WI38 (cell line): Measurements from ENCODE around the gene RPN2.

ENCODE experiments used
- H3K4me3 ChIP-seq: 2 replicates; pipeline ENCODE4 v1.5.1; 2011; ENCODE audit warnings: low read depth, mild to moderate bottlenecking, control low read depth, low read length
- TF ChIP-seq, protein P1 (sequence below): IDR thresholded peaks from 2 replicates; pipeline ENCODE4 v1.5.1; 2012; ENCODE audit warnings: low read depth, mild to moderate bottlenecking, control low read depth, low read length

RPN2 gene

GRCh38 chr20:37188787-37189186, 9.7 kb downstream of the RPN2 start:
- TF ChIP-seq, protein P1, sequence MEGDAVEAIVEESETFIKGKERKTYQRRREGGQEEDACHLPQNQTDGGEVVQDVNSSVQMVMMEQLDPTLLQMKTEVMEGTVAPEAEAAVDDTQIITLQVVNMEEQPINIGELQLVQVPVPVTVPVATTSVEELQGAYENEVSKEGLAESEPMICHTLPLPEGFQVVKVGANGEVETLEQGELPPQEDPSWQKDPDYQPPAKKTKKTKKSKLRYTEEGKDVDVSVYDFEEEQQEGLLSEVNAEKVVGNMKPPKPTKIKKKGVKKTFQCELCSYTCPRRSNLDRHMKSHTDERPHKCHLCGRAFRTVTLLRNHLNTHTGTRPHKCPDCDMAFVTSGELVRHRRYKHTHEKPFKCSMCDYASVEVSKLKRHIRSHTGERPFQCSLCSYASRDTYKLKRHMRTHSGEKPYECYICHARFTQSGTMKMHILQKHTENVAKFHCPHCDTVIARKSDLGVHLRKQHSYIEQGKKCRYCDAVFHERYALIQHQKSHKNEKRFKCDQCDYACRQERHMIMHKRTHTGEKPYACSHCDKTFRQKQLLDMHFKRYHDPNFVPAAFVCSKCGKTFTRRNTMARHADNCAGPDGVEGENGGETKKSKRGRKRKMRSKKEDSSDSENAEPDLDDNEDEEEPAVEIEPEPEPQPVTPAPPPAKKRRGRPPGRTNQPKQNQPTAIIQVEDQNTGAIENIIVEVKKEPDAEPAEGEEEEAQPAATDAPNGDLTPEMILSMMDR = no peak
- H3K4me3 ChIP-seq = no peak overlapping the region

- no peak overlapping the region for H3K4me3 ChIP-seq
- TF ChIP-seq, protein P1 = no peak
Measured at GRCh38 chr20:37189416-37190016, 10.4 kb downstream of the RPN2 start.

DNA sequence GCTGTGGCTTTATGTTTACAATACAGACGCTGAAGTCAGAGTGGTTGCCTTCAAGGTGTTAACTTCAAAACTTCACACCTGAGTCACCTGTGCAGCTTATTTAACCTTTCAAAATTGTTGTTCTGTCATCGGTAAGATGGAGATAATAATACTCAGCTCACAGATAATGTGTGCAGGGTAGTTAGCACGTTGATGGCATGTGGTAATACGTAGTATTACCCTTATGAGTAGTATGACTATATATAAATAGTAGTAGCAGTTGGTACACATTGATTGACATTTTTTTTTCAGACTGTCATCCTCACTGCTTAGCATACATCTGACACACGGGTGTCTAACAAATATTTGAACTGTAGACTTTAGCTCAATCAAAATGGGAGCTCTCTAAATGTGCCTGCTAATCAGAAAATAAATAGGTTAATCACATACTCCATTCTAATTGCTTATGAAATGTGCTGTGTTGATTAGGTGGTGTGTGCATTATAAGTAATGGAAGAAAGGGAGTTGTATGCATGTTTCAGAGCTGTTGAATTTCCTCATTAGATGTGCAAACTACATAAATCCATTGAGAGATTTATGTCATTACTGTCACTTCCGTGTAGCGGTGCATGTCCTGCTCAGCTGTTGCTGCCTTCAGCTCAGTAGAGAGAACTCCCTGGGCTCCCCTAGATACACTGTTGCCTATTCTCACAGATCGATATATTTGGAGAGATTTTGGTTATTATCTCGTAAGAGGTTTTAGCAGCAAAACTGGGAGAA, 11.4 kb downstream of the RPN2 start:
- TF ChIP-seq, protein P1 = no peak
- no peak overlapping the region for H3K4me3 ChIP-seq

DNA sequence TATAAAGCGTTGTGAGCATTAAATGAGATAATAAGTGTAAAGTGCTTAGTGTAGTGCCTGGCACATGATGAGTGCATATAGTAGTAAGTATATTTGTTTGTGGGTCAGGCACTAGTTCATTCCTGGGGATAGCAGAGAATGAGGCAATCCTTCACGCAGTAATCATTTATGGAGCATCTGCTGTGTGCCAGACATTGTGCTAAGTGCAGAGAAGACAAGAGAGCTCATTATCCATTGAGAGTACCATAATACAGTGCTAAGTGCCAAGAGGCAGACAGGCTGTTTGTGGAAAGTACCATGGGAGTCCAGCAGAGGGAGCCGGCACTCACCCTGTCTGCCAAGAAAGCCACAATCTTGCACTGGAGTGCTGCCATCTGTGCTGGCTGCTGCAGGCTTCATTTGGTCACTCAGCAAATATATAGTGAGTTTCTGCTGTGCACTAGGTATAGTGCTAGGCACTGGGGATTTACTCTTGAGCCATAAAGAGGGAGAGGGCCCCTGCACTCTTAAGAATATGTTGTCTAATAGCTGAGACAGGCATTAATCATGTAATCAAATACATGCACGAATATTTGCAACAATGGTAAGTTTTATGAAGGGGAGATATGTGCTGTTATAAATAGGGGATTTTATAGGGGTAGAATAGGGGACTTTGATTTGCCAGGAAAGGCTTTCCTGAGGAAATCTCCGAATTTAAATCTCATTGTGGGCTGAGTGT, 13.2 kb downstream of the RPN2 start:
- no peak overlapping the region for H3K4me3 ChIP-seq
- TF ChIP-seq, protein P1 = peak; percentile 98

DNA sequence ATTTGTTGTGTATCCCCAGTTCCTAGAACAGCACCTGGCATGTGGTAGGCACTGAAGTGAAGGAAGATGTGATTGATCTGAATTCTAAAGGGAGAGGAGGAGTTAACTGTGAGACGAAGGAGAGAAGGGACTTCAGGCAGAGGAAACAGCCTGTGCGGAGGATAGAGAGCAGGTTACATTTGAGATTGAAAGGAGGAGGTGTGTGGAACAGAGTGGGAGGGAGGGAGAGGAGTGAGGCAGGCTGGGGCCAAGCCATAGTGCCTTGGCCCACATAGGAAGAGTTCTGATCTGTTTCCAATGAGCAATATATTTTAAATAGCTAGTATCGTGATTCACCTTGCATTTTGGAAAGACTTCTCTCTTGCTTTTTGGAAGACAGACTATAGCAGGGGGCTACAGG, 14.1 kb downstream of the RPN2 start:
- no peak overlapping the region for H3K4me3 ChIP-seq
- TF ChIP-seq, protein P1 = no peak

- no peak overlapping the region for H3K4me3 ChIP-seq
- TF ChIP-seq, protein P1 = no peak
Measured at GRCh38 chr20:37193821-37194220, 14.7 kb downstream of the RPN2 start.
